WI38 (cell line): ENCODE data around the gene BAIAP2.

Experiments used
- H3K4me3 ChIP-seq: 2 replicates; pipeline ENCODE4 v1.5.1; 2011; ENCODE audit warnings: low read depth, mild to moderate bottlenecking, control low read depth, low read length
- CTCF ChIP-seq: IDR thresholded peaks from 2 replicates; pipeline ENCODE4 v1.5.1; 2012; ENCODE audit warnings: low read depth, mild to moderate bottlenecking, control low read depth, low read length

Gene BAIAP2

GRCh38 chr17:81121841-81122733, 87.1 kb downstream of the BAIAP2 start:
- H3K4me3 ChIP-seq: no peak overlapping the region
- TF ChIP-seq CTCF: no peak

GRCh38 chr17:81123052-81124048, 88.4 kb downstream of the BAIAP2 start:
- H3K4me3 ChIP-seq: no peak overlapping the region
- TF ChIP-seq CTCF: no peak

- H3K4me3 ChIP-seq: no peak overlapping the region
- no peak for TF ChIP-seq CTCF
Observed at GRCh38 chr17:81124377-81124776, 89.4 kb downstream of the BAIAP2 start.

- no peak for TF ChIP-seq CTCF
- H3K4me3 ChIP-seq: no peak overlapping the region
Observed at GRCh38 chr17:81125573-81126081, 90.7 kb downstream of the BAIAP2 start.

GRCh38 chr17:81126281-81127132, 91.6 kb downstream of the BAIAP2 start:
- no peak for TF ChIP-seq CTCF
- H3K4me3 ChIP-seq: no peak overlapping the region

GRCh38 chr17:81127133-81127455, 92.1 kb downstream of the BAIAP2 start:
- H3K4me3 ChIP-seq: no peak overlapping the region
- no peak for TF ChIP-seq CTCF
